NCI-H2196 treated with DMSO at 0.1 percent for 48 hours (cell line): ENCODE results near the gene STPG2.
"Not testable (repeated sequence)": the region's sequence is repeated elsewhere in the genome, so short reads cannot be mapped to it uniquely, and the experiment has no call there.

ENCODE experiments used
- DNase-seq: peaks from one replicate; lab custom pipeline; 2025; ENCODE audit not compliant: unreplicated experiment; lab: John Stamatoyannopoulos, UW

Gene STPG2

DNA sequence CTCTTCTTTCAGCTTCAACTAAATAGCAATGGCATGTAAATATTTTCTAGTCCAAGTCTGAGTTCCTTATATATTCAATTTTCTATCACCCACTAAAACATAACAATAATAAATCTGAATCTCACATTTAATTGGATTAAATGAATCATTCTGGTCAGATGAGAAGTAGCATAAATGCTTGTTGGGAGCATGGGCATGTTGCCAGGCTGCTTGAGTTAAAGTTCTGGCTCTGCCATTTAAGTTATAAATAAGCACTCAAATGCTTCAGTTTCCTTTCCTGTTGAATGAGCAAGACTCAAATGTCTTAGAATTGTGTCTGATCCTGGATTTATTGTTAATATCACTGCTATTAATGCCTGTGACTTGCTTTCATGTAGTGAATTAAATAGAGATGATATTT is 496.3 kb downstream of the STPG2 start:
- DNase-seq: no peak

DNA sequence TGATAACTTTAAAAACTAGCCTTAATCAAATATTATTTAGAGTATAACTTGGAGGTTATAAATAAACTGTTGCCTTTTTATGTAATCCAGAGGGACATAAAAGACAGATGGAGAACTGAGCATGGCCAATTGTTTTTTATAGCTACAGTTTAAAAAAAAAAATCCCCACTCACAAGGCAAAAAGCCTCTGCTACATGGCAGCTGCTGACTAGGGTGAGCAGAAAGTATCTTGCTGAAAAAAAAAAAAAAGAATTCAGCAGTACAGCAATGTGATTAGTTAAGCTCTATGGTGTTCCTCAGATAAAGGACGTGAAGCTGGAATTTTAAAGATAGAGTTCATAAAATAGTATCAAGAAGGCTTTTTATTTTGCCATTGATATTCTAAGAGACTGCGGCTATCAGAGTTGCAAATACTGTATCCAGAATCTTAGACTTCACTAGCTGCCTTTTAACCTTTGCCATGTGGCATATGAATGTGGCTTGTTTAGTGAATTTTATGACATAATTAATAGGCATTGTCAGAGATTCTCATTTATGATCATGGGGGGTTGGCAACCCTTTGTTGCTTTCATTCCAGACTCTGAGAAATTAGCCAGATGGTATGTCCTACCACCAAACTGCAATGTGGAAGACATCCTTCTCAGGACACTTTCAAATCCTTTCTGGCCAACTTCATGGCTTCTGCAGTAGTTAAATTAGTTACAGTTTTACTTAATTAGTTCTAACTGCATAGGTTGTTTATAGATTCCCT is 498.0 kb downstream of the STPG2 start:
- DNase-seq: no peak

DNA sequence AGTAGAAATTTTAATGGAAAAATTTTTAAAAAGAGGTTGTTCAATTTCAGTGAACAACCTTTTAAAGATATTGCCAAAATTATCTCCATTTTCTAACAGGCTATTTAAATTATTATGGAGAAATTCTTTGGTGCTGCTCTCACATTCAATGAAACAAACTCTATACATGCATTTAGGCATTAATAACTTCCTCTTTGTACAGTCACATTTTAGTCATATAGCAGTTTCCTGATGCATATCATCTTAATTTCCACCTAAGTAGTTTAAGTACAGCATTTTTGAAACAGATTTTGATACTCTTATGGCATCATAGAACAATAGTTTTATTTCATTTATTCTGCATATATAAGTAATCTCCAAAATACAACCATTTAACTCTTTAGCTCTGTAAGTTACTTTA is 500.1 kb downstream of the STPG2 start:
- DNase-seq: no peak

DNA sequence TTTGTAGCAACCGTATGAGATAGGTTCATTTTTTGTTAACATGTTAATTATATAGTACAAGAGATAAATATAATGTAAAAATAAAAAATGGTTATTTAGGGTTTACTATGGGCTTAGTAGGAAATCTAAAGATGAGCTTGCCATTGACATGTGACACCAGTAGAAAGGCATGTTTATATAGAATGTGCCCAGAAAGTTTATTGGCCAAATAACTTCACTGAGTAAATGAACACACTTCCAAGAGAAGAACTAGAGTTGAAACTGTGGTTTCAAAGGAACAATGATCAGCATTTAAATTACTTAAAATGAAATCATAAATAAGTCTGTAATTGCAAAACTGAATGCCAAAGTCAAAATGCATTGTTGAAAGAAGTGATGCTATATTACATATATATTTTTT is 503.3 kb downstream of the STPG2 start:
- no peak for DNase-seq

DNA sequence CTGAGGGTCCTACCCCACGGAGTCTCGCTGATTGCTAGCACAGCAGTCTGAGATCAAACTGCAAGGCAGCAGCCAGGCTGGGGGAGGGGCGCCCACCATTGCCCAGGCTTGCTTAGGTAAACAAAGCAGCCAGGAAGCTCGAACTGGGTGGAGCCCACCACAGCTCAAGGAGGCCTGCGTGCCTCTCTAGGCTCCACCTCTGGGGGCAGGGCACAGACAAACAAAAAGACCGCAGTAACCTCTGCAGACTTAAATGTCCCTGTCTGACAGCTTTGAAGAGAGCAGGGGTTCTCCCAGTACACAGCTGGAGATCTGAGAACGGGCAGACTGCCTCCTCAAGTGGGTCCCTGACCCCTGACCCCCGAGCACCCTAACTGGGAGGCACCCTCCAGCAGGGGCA is 509.4 kb downstream of the STPG2 start:
- not testable (repeated sequence) for DNase-seq

DNA sequence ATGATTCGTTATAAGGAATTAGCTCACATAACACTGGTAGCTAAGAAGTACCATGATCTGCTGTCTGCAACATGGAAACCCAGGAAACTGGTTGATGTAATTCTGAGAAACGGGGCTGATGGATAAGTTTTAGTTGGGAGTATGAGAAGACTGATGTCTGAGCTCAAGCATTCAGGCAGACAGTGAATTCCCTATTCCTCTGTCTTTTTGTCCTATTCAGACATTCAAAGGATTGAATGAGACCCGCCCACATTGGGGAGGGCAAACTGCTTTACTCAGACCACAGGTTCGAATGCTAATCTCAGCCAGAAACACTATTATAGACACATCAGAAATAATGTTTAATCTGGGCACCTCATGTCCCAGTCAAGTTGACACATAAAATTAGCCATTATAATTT is 515.5 kb downstream of the STPG2 start:
- no peak for DNase-seq

DNA sequence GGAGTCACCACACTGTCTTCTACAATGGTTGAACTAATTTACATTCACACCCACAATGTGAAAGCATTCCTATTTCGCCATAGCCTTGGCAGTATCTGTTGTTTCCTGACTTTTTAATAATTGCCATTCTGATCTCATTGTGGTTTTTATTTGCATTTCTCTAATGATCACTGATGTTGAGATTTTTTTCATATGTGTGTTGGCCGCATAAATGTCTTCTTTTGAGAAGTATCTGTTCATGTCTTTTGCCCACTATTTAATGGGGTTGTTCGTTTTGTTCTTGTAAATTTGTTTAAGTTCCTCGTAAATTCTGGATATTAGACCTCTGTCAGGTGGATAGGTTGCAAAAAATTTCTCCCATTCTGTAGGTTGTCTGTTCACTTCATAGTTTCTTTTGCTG is 519.1 kb downstream of the STPG2 start:
- no peak for DNase-seq

DNA sequence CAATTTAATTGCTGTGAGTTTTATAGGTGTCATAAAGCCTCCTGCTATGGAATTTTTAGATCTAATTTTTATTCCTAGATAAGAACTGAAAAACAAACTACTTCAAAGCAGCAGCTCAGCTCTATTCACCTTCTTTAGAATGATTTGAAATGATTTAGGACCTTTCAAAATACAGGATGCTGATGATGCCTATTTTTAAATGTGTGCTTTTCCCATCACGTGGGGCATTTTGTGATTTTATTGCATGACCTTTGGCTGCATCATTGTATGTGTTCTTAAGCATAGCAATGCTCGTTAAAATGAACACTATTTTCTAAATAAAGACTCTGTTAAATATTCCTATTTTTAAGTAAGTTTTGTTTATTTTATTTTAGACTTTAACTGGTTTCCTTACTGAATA is 537.3 kb downstream of the STPG2 start:
- DNase-seq: no peak

DNA sequence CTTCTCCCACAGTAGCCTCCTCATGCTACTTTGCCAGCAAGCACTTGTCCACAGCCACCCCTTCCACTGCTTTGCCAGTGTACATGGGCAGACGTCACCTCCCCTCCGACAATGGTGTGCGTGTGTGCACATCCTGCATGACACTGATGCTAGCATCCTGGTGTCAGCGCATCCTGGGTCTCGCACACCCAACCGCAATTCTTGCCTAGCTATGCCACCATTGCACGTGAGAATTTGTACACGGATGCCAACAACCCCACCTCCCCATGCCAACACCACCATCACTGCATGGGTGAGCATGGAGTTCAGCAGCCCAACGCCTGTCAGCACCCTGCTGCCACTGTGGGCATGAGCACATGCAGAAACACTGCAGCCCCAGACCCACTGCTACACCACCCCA is 550.0 kb downstream of the STPG2 start:
- no peak for DNase-seq

DNA sequence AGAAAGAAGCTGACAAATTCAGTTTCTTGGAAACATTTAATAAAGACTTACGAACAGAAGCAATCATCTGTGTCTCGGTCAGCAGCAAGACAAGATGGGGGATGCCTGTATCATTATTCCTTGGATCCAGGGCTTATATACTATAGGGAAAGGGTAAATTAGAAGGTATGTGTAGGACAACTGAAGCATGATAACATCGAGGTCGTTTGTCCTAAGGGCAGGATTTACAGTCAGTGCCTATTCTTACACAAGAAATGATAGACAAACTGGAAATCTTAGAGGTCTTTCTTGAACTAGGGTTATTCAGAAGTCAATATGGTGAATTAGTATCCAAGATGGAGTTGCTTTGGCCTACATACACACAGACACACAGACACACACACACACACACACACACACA is 553.0 kb downstream of the STPG2 start:
- no peak for DNase-seq

DNA sequence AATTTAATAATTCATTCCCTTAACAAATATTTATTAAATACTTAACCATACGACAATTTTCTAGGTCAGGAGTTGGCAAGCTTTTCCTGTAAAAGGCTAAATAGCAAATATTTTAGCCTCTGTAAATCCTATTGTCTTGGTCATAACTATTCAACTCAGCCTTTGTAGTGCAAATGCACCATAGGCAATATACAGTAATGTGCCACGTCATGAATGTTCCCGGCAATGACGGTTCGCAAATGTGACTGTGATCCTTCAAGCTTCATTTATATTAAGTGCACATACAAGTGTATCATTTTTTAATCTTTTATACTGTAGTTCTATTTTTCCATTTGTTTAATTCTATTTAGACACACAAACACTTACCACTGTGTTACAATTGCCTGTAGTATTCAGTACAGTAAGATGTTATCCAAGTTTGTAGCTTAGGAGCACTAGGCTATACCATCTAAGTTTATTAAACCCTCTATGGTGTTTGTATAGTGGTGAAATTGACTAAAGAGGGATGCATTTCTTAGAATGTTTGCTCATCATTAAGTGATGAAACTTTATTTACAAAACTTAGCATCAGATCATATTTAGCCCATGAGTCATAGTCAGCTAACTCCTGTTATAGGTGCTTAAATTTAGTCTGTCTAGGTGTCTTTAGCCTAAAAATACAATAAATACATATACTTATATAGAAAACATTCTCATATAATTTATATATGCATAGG is 553.6 kb downstream of the STPG2 start:
- no peak for DNase-seq

DNA sequence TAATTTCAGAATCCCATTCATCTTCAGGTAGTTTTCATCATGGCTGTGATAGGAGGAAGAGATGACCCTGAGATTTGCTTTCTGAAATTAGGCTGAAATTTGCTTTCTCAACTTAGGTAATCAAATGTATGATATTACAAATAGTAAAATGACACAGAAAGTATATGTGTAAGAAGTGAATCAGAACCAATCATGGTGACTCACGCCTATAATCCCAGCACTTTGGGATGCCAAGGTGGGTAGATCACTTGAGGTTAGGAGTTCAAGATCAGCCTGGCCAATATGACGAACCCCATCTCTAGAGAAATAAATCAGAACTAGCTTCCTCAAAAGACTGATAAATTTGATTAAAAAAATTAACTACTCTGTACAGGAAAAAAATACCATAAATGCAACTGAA is 555.4 kb downstream of the STPG2 start:
- no peak for DNase-seq

DNA sequence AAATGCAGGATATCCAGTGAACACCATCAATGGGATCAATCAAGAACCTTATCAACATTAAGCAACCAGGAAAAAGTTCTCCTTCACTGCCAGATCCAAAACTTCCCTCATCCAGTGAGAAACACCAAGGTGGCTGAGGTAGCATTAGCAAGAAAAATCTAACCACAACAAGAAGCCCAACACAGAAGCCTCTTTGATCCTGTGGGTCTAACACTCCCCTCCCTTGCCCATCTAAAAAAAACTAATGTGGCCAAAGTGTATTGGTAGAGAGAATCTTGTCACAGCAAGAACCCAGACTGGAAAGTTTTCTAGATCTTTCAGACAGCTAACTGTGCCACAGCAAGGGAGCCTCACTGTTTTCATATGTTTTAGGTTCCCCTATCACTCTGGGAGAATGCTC is 558.0 kb downstream of the STPG2 start:
- DNase-seq: no peak

DNA sequence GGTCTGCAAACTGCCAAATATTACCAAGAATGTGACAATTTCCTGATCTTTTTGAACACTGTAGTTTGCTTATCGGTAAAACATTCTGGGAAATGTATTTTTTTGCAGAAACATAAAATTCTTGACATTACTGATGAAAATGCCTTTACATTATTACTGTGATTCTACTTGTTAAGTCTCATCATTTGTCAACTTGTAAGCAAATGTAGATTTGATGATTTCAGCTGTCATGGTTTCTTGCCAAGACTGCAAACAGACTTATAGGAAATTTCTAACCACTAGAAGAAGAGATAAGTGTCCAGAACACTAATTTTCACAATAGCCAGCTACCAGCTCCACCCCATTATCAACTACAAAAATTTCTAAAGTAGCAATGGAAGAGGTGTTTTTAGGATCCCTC is 560.4 kb downstream of the STPG2 start:
- DNase-seq: no peak

DNA sequence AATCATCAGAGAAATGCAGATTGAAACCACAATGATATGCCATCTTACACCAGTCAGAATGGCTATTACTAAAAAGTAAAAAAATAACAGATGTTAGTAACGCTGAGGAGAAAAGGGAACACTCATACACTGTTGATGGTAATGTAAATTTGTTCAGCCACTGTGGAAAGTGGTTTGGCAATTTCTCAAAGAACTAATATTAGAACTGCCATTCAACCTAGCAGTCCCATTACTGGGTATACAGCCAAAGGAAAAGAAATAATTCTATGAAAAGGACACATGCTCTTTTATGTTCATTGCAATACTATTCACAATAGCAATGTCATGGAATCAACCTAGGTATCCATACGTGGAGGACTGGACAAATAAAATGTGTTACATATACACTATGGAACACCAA is 566.3 kb downstream of the STPG2 start:
- DNase-seq: no peak

DNA sequence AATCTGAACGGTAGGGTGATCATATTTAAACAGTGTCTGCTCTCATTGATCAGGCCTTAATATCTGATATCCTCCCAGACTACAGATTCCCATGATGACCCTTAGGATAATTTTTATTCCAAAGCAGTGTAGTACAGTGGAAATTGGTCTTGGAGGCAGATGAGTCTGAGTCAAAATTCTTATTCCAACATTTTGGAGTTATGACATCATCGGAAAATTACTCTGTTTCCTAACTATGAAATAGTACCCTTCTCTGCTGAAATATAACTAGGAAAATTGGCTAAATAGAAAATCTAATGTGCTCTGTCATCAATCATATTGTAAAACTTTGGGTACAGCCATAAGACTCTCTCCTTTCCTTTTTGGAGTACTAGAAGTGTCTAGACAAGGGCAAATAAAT is 583.3 kb downstream of the STPG2 start:
- no peak for DNase-seq

DNA sequence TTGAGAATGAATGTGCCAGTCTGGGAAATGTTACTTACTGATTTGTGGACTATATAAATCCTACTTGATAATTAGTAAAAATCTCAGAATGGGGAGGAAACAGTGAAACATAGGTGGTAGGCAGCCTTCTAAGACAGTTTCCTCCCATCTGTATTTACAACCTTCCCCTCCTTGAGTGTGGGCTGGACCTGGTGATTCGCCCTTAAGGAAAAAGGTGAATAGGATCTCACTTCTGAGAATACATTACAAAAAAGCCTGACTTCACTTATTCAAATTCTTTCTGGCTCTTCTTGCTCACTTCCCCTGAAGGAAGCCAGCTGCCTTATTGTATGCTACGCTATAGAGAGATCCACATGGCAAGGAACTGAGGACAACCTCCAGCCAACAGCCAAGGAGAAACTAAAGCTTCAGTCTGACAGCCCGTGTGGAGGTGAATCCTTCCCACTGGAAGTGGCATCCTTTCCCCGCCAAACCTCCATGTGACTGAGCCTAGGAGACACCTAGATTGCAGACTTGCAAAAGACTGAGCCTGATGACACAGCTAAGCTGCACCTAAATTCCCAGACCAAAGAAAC is 585.0 kb downstream of the STPG2 start:
- no peak for DNase-seq

DNA sequence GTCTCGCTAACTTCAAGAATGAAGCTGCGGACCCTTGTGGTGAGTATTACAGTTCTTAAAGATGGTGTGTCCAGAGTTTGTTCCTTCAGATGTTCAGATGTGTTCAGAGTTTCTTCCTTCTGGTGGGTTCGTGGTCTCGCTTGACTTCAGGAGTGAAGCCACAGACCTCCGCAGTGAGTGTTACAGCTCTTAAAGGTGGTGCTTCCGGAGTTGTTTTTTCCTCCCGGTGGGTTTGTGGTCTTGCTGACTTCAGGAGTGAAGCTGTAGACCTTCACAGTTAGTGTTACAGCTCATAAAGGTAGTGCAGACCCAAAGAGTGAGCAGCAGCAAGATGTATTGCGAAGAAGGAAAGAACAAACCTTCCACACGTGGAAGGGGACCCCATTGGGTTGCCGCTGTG is 592.6 kb downstream of the STPG2 start:
- DNase-seq: not testable (repeated sequence)

DNA sequence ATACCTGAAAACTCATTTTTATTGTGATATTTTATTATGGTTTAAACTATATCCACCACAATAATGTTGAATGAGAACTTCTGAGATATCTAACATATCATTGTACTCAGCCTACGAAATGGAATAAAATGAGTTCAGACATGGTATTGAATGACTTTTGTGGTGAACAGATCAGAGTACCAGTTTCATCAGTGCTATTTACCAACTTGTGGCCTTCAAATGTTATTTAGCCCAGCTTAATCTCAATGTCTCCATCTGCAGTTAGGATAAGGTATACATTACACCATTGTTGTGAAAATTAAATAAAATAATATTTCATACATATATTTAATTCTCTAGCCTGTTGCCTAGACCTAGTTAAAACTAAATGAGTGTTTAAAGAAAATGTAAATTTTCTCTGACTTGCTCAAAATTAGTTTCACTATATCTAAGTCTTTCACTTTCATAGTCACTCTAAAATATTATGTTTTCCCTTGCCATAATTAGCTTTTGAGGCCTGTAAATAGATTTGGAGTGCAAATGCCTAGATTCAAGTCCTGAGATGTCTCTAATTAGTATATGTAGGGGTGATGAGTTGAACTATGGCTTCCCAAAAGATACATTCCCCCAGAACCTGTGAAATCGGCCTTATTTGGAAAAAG is 594.2 kb downstream of the STPG2 start:
- no peak for DNase-seq

DNA sequence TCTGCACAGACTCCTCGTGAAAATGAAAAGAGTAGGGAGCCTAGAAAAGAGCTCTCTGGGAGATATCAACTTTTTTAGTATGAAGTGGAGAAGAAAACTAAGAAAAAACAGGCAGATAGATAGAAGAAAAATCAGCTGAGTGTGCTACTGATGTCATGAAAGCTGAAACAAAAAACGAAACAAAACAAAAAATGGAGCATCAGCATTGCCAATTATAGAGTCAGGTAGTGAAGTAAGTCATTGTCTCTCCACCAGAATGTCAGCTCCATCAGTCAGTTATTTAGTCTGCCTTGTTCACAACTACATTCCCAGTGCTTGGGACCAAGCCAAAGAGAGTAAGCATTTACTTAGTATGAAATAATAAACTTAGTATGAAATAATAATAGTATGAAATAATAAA is 595.1 kb downstream of the STPG2 start:
- DNase-seq: no peak

DNA sequence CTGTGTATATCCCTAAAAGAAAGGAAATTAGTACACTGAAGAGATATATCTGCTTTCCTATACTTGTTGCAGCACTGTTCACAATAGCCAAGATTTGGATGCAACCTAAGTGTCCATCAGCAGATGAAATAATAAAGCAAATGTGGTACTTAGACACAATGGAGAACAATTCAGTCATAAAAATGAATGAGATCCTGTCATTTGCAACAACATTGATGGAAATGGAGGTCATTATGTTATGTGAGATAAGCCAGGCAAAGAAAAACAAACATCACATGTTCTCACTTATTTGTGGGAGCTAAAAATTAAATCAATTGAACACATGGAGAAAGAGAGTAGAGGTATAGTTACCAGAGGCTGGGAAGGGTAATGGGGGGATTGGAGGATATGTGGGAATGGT is 611.9 kb downstream of the STPG2 start:
- DNase-seq: no peak

DNA sequence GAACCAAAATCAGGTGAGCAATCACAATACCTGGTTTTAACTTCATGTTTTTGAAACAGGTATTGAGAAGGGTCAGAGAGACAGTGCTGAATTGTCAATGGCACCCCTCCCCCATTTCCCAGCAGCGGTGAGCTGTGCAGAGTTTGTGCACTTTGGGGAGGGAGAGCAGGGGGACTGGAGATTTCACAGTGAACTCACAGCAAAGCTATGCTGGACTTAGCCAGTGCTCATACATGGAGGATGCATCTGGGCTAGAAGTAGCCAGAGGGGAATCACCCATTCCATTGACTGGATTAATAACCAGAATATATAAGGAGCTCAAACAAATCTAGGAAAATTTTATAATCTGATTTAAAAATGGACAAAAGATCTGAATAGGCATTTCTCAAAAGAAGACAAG is 612.6 kb downstream of the STPG2 start:
- DNase-seq: no peak
